ENCODE data around the gene SCAI.

GRCh38 chr9:124950050-124950718, 193.1 kb downstream of the SCAI start:
- no peak for TF ChIP-seq ZFX (IDR thresholded peaks at IDR 0.05; ENCODE audit: borderline replicate concordance)
- TF ChIP-seq CTCF (IDR thresholded peaks at IDR 0.05): no peak

Data from 22Rv1 (cell line).